ENCODE measurements around the gene ABHD1.

DNA sequence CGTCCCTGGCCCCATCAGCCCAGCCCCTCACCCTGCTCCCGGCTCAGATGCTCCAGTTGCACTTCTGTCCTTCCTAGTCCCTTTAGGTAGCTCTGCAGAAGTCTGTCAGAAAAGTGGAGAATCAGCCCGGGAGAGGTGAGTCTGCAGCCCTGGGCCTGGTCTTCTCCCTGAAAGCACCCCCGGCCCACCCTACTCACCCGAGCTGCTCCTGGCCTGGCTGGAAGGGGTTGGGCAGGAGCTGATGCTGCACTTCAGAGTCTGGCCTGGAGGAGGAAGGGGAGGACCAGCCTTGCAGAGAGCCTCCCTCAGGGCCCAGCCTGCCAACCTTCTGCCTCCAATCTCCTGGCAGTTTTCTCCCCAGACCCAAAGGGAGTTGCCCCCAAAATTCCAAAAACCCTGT is 21.3 kb upstream of the ABHD1 start:
- TF ChIP-seq POLR2A (IDR thresholded peaks at IDR 0.05) (no peak), CTCF (IDR thresholded peaks at IDR 0.05) (no peak)

Measured in body of pancreas (tissue), 4 donors.